ENCODE data around the gene KCTD15. TPM values are rescaled to one million over a fixed set of nuclear protein-coding genes. Genes with fewer than 3 reads are reported as not detected.

KCTD15 gene
- total RNA-seq, 1 experiment from 2014 or later, result 59.9 TPM

DNA sequence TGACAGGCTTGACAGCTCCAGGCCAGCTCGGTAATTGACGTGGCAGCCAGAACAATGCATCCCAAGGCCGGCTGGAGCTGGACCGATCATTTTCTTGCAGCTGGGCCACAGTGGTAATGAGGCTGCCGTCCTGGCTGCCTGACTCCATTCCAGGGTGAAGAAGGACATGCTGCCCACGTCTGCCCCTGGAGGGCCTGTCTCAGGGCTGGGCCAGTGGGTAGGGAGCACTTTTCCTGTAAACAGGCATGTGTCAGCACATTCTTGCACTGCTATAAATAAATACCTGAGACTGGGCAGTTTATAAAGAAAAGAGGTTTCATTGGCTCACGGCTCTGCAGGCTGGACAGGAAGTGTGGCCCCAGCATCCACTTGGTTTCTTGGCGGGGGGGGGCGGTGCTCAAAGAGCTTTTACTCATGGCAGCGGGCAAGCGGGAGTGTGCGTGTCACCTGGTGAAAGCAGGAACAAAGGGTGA is 38.1 kb upstream of the KCTD15 start:
- H3K27me3 ChIP-seq (ENCODE audit: insufficient read depth, low read length), result no peaks in the 10 kb centered on the region
- H3K4me2 ChIP-seq (ENCODE audit: insufficient read depth, insufficient read length, low read length), result no peak overlapping the region
- peak overlapping the region in 1 of 3 experiments; percentile 58; a peak in 1 of 7 replicates for H3K27ac Mint-ChIP-seq
- peaks cover 4% of the 10 kb centered on the region in 2 experiments; a peak in 3 of 4 replicates for H3K4me1 Mint-ChIP-seq
- H2BK20ac ChIP-seq (ENCODE audit: low read depth, low read length, poor library complexity, severe bottlenecking), result no peak overlapping the region
- H4K8ac ChIP-seq (replicated peaks; ENCODE audit: insufficient read length, low read depth, low read length), result no peak overlapping the region
- TF ChIP-seq, protein P1, sequence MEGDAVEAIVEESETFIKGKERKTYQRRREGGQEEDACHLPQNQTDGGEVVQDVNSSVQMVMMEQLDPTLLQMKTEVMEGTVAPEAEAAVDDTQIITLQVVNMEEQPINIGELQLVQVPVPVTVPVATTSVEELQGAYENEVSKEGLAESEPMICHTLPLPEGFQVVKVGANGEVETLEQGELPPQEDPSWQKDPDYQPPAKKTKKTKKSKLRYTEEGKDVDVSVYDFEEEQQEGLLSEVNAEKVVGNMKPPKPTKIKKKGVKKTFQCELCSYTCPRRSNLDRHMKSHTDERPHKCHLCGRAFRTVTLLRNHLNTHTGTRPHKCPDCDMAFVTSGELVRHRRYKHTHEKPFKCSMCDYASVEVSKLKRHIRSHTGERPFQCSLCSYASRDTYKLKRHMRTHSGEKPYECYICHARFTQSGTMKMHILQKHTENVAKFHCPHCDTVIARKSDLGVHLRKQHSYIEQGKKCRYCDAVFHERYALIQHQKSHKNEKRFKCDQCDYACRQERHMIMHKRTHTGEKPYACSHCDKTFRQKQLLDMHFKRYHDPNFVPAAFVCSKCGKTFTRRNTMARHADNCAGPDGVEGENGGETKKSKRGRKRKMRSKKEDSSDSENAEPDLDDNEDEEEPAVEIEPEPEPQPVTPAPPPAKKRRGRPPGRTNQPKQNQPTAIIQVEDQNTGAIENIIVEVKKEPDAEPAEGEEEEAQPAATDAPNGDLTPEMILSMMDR (conservative IDR thresholded peaks at IDR 0.05), result no peak
- H3K9ac ChIP-seq (ENCODE audit: extremely low read depth, insufficient read length, low read length), result no peak overlapping the region
- DNase-seq, result no peak
- peaks cover 3% of the 10 kb centered on the region; the same call in 1 of the 2 replicates for H3K27me3 Mint-ChIP-seq (ENCODE audit: low read depth)
- WGBS (ENCODE audit: extremely low coverage, insufficient read length, low lambda C conversion rate), result no CpG with 5 or more reads among the region's 12 CpGs
- no peaks in the 10 kb centered on the region for H4K20me1 ChIP-seq (ENCODE audit: control insufficient read depth, insufficient read depth, insufficient read length)
- H3T11ph ChIP-seq (ENCODE audit: low read length), result no peak overlapping the region
- no peak overlapping the region for H2AK5ac ChIP-seq (ENCODE audit: insufficient read length, low read length)
- H4K5ac ChIP-seq (ENCODE audit: insufficient read length, low read depth, low read length), result no peak overlapping the region
- H2BK15ac ChIP-seq (ENCODE audit: low read depth, low read length), result no peak overlapping the region
- no peaks in the 10 kb centered on the region for H3K79me2 ChIP-seq (ENCODE audit: insufficient read depth, low read length)
- H3K4me3 Mint-ChIP-seq, result no peak overlapping the region
- H2BK12ac ChIP-seq (ENCODE audit: insufficient read length, low read depth, low read length), result no peak overlapping the region
- H3K36me3 Mint-ChIP-seq (ENCODE audit: insufficient read depth in 1 of 3, low read depth in 3 of 3), result no peaks in the 10 kb centered on the region
- H3K9me3 ChIP-seq (ENCODE audit: control insufficient read depth, low read depth, low read length), result no peaks in the 10 kb centered on the region
- no peak overlapping the region for H2BK5ac ChIP-seq (ENCODE audit: insufficient read length, low read length)
- H3K18ac ChIP-seq (ENCODE audit: insufficient read length, low read depth, low read length), result no peak overlapping the region
- no peak overlapping the region for H3K27ac ChIP-seq (ENCODE audit: insufficient read length, low read depth, low read length)
- H3K56ac ChIP-seq (ENCODE audit: insufficient read length, low read depth, low read length), result no peak overlapping the region
- H3K23ac ChIP-seq (ENCODE audit: insufficient read length, low read depth, low read length), result no peak overlapping the region
- H3K4me1 ChIP-seq (ENCODE audit: insufficient read depth, low read length), result no peaks in the 10 kb centered on the region; the same call in 1 of the 2 replicates
- H4K91ac ChIP-seq (ENCODE audit: insufficient read length, low read depth, low read length), result no peak overlapping the region
- H2AFZ ChIP-seq (ENCODE audit: low read length), result no peak overlapping the region
- H3K14ac ChIP-seq (ENCODE audit: insufficient read depth, low read length), result no peak overlapping the region; the same call in 1 of the 2 replicates
- H3K4ac ChIP-seq (ENCODE audit: low read depth, low read length), result no peak overlapping the region
- H3K23me2 ChIP-seq (ENCODE audit: insufficient read length, low read depth, low read length, poor library complexity, severe bottlenecking), result no peaks in the 10 kb centered on the region
- no peak overlapping the region for H2BK120ac ChIP-seq (ENCODE audit: low read depth, low read length, poor library complexity, severe bottlenecking)
- H3K79me1 ChIP-seq (ENCODE audit: insufficient read depth, low read depth, low read length, poor library complexity, severe bottlenecking), result no peaks in the 10 kb centered on the region
- H3K9me3 Mint-ChIP-seq, result no peaks in the 10 kb centered on the region; a peak in 1 of 5 replicates

Measured in H9 (cell line).